Neural progenitor cell (in vitro differentiated cells): ENCODE results near the gene WASL. TPM values are rescaled to one million over a fixed set of nuclear protein-coding genes. Genes with fewer than 3 reads are reported as not detected.
"Not testable (repeated sequence)": the region's sequence is repeated elsewhere in the genome, so short reads cannot be mapped to it uniquely, and the experiment has no call there.

Experiments used
- DNase-seq: peaks from one replicate; pipeline ENCODE4 v3.0.0-alpha.2; 2016; ENCODE audit warnings: low spot score
- H2AFZ ChIP-seq: fragments of 200-600 bp; sonication (generic); replicated peaks from 2 replicates; pipeline ENCODE4 v1.6.1; 2016; ENCODE audit warnings: antibody characterized with exemption
- H3F3A ChIP-seq: fragments of 200-600 bp; sonication (generic); 2 replicates; pipeline ENCODE4 v1.6.1; 2016; ENCODE audit warnings: antibody characterized with exemption, low read depth
- H3K27ac ChIP-seq: fragments of 200-600 bp; sonication (generic); 2 replicates; pipeline ENCODE4 v1.5.1; 2016; ENCODE audit warnings: mild to moderate bottlenecking
- H3K27me3 ChIP-seq: fragments of 200-600 bp; sonication (generic); 2 replicates; pipeline ENCODE4 v1.6.1; 2016; ENCODE audit warnings: mild to moderate bottlenecking, moderate library complexity
- H3K36me3 ChIP-seq: fragments of 200-600 bp; sonication (generic); 2 replicates; pipeline ENCODE4 v1.5.1; 2016
- H3K4me1 ChIP-seq: fragments of 200-600 bp; sonication (generic); 2 replicates; pipeline ENCODE4 v1.6.1; 2016; ENCODE audit warnings: mixed run types
- H3K4me2 ChIP-seq: fragments of 200-600 bp; sonication (generic); 2 replicates; pipeline ENCODE4 v1.6.1; 2016
- H3K4me3 ChIP-seq: fragments of 200-600 bp; sonication (generic); 2 replicates; pipeline ENCODE4 v1.5.1; 2016
- H3K79me2 ChIP-seq: fragments of 200-600 bp; sonication (generic); 2 replicates; pipeline ENCODE4 v1.6.1; 2016; ENCODE audit warnings: low read depth
- H3K9ac ChIP-seq: fragments of 200-600 bp; sonication (generic); 2 replicates; pipeline ENCODE4 v1.6.1; 2016
- H3K9me3 ChIP-seq: fragments of 200-600 bp; sonication (generic); 2 replicates; pipeline ENCODE4 v1.5.1; 2016; ENCODE audit warnings: low read depth
- H4K20me1 ChIP-seq: fragments of 200-600 bp; sonication (generic); 2 replicates; pipeline ENCODE4 v1.6.1; 2016; ENCODE audit warnings: low read depth
- H3K27ac Mint-ChIP-seq: 3 replicates; pipeline ENCODE4 v1.8.0; 2021; ENCODE audit warnings: mixed read lengths
- H3K27me3 Mint-ChIP-seq: 2 replicates; pipeline ENCODE4 v1.8.0; 2022; ENCODE audit warnings: low read depth, mild to moderate bottlenecking, inconsistent platforms, moderate library complexity, mixed read lengths; ENCODE audit not compliant: insufficient read depth
- H3K36me3 Mint-ChIP-seq: 3 replicates; pipeline ENCODE4 v1.8.0; 2021; ENCODE audit warnings: mixed read lengths
- H3K4me1 Mint-ChIP-seq: 3 replicates; pipeline ENCODE4 v1.8.0; 2021; ENCODE audit warnings: mixed read lengths
- H3K4me3 Mint-ChIP-seq: 3 replicates; pipeline ENCODE4 v1.8.0; 2021; ENCODE audit warnings: mild to moderate bottlenecking, moderate library complexity, mixed read lengths
- H3K9me3 Mint-ChIP-seq: 3 replicates; pipeline ENCODE4 v1.8.0; 2020; ENCODE audit warnings: mixed read lengths
- EZH2 ChIP-seq: fragments of 200-600 bp; sonication (generic); IDR thresholded peaks from 2 replicates; pipeline ENCODE4 v1.6.1; 2017; ENCODE audit warnings: antibody characterized with exemption, mild to moderate bottlenecking, moderate library complexity
- EZH2phosphoT487 ChIP-seq: fragments of 200-600 bp; sonication (generic); IDR thresholded peaks from 2 replicates; pipeline ENCODE4 v1.6.1; 2017; ENCODE audit warnings: antibody characterized with exemption
- total RNA-seq: library from RNA; depleted of rRNA; stranded (reverse); fragments of >200 nt; gene quantifications from 2 replicates; pipeline ENCODE4 v1.2.3, GENCODE V29; 2015; ENCODE audit warnings: low replicate concordance
- TF ChIP-seq, protein P1 (sequence below): fragments of 200-600 bp; sonication (generic); IDR thresholded peaks from 2 replicates; pipeline ENCODE4 v1.5.1; 2017; ENCODE audit warnings: antibody characterized with exemption, mild to moderate bottlenecking

The WASL gene
- total RNA-seq, 1 donor from 2014 or later: 30.4 TPM

DNA sequence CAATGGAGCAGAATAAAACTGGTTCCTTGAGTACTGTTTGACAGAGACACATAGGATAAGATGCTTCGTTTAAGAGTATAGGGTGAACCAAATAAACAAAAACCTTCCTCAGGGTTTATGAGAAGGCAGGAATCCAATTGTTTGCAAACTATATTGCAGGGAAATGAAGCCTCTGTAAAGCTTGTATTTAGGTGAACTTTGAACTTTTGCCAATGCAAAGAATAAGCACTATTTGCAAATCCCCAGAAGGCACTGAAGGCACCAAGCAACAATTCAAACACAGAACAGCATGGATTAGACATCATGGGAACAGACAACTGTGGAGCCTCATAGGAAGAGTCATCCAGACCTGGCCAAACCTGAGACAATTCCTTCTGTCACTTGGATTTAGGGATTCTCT lies 47.1 kb upstream of the WASL start:
- Mint-ChIP-seq H3K4me3 (no peak overlapping the region), H3K27ac (no peak overlapping the region), H3K36me3 (no peaks in the 10 kb centered on the region), H3K27me3 (no peaks in the 10 kb centered on the region), H3K9me3 (no peaks in the 10 kb centered on the region), H3K4me1 (no peaks in the 10 kb centered on the region)
- no peaks in the 10 kb centered on the region for H4K20me1 ChIP-seq
- no peak overlapping the region for H3K4me3 ChIP-seq
- no peak for DNase-seq
- H2AFZ ChIP-seq: no peak overlapping the region
- no peaks in the 10 kb centered on the region for H3K9me3 ChIP-seq
- no peaks in the 10 kb centered on the region for H3K27me3 ChIP-seq
- H3K9ac ChIP-seq: no peak overlapping the region
- no peak overlapping the region for H3K27ac ChIP-seq
- H3K36me3 ChIP-seq: no peaks in the 10 kb centered on the region
- H3K79me2 ChIP-seq: no peaks in the 10 kb centered on the region
- H3K4me2 ChIP-seq: no peak overlapping the region
- H3K4me1 ChIP-seq: no peaks in the 10 kb centered on the region
- TF ChIP-seq EZH2: no peak
- TF ChIP-seq EZH2phosphoT487: no peak
- TF ChIP-seq, protein P1, sequence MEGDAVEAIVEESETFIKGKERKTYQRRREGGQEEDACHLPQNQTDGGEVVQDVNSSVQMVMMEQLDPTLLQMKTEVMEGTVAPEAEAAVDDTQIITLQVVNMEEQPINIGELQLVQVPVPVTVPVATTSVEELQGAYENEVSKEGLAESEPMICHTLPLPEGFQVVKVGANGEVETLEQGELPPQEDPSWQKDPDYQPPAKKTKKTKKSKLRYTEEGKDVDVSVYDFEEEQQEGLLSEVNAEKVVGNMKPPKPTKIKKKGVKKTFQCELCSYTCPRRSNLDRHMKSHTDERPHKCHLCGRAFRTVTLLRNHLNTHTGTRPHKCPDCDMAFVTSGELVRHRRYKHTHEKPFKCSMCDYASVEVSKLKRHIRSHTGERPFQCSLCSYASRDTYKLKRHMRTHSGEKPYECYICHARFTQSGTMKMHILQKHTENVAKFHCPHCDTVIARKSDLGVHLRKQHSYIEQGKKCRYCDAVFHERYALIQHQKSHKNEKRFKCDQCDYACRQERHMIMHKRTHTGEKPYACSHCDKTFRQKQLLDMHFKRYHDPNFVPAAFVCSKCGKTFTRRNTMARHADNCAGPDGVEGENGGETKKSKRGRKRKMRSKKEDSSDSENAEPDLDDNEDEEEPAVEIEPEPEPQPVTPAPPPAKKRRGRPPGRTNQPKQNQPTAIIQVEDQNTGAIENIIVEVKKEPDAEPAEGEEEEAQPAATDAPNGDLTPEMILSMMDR: no peak
- H3F3A ChIP-seq: no peaks in the 10 kb centered on the region

DNA sequence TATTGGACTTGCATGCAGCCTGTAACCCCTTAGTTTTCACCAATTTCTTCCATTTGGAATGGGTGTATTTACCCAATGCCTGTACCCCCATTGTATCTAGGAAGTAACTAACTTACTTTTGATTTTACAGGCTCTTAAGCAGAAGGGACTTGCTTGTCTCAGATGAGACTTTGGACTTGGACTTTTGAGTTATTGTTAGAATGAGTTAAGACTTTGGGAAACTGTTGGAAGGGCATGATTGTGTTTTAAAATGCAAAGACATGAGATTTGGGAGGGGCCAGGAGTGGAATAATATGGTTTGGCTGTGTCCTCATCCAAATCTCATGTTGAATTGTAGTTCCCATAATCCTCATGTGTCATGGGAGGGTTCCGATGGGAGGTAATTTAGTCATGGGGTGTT lies 46.3 kb upstream of the WASL start:
- not testable (repeated sequence) for H3K27ac ChIP-seq, DNase-seq, H3K4me3 ChIP-seq, H3K4me3 Mint-ChIP-seq, H2AFZ ChIP-seq, H3K79me2 ChIP-seq, H3K9me3 Mint-ChIP-seq, H3K4me1 Mint-ChIP-seq, H3K4me2 ChIP-seq, H3K36me3 Mint-ChIP-seq, H3K36me3 ChIP-seq, H3K9me3 ChIP-seq, H4K20me1 ChIP-seq, H3K27me3 ChIP-seq, H3K9ac ChIP-seq, H3K27me3 Mint-ChIP-seq, H3K4me1 ChIP-seq, H3F3A ChIP-seq, H3K27ac Mint-ChIP-seq

DNA sequence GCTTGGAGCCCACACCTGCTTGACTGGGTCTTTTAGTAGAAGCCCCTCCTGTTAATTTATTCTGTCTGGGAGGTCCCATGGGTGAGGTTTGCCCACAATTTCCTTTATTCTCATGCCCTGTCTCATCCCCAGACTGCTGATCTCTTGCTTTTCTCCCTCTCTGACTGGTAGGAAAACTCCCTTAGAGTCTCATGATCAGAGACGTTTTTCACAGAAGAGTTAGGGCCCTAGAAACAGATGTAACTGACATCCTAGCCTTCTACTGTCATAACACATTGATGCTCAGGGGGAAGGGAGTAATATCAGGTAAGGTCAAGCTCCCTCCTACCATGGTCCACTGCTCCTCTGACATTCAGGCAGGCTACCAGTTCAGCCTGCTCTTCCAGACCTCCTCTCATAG lies 43.7 kb upstream of the WASL start:
- Histone ChIP-seq H3K4me2 (no peak overlapping the region), H3K27me3 (no peaks in the 10 kb centered on the region), H3F3A (no peaks in the 10 kb centered on the region), H3K4me1 (no peaks in the 10 kb centered on the region), H2AFZ (no peak overlapping the region), H3K4me3 (no peak overlapping the region), H3K79me2 (no peaks in the 10 kb centered on the region), H3K27ac (no peak overlapping the region), H3K36me3 (no peaks in the 10 kb centered on the region), H3K9me3 (no peaks in the 10 kb centered on the region), H4K20me1 (no peaks in the 10 kb centered on the region), H3K9ac (no peak overlapping the region)
- no peaks in the 10 kb centered on the region for H3K9me3 Mint-ChIP-seq
- no peaks in the 10 kb centered on the region for H3K27me3 Mint-ChIP-seq
- no peak overlapping the region for H3K4me3 Mint-ChIP-seq
- no peaks in the 10 kb centered on the region for H3K36me3 Mint-ChIP-seq
- no peak overlapping the region for H3K27ac Mint-ChIP-seq
- no peak for DNase-seq
- no peaks in the 10 kb centered on the region for H3K4me1 Mint-ChIP-seq
- TF ChIP-seq, protein P1: no peak
- TF ChIP-seq EZH2phosphoT487 (no peak), EZH2 (no peak)

DNA sequence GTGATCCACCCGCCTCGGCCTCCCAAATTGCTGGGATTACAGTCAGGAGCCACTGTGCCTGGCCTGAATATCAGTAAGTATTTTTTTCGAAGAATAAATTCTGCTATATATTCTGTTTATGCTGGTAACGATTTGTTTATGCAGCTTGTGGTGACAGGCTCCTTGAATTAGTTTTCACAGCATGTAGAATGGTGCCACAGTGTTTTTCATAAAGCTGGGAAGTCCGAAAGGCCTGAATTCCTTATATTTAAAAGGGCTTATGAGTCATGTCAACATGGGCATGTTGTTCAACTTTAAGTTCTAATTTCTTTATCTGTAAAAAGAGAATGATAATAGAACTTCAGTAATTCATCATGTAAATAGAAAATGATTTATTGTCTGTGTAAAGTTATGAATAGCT lies 42.2 kb upstream of the WASL start:
- Histone ChIP-seq H3K9ac (no peak overlapping the region), H3K79me2 (no peaks in the 10 kb centered on the region), H3K27ac (no peak overlapping the region), H3K4me2 (no peak overlapping the region), H3K4me3 (no peak overlapping the region), H3K27me3 (no peaks in the 10 kb centered on the region), H3K9me3 (no peaks in the 10 kb centered on the region), H3F3A (no peaks in the 10 kb centered on the region), H3K36me3 (no peaks in the 10 kb centered on the region), H3K4me1 (no peaks in the 10 kb centered on the region), H4K20me1 (no peaks in the 10 kb centered on the region), H2AFZ (no peak overlapping the region)
- Mint-ChIP-seq H3K27me3 (no peaks in the 10 kb centered on the region), H3K4me1 (no peaks in the 10 kb centered on the region), H3K4me3 (no peak overlapping the region), H3K36me3 (no peaks in the 10 kb centered on the region), H3K27ac (no peak overlapping the region), H3K9me3 (no peaks in the 10 kb centered on the region)
- DNase-seq: no peak
- TF ChIP-seq EZH2phosphoT487: no peak
- TF ChIP-seq EZH2: no peak
- TF ChIP-seq, protein P1: no peak
